Bronchial epithelial cell (primary cell): Measurements from ENCODE around the gene DCHS1. TPM values are rescaled to one million over a fixed set of nuclear protein-coding genes. Genes with fewer than 3 reads are reported as not detected.

Experiments used
- DNase-seq: peaks from one replicate; pipeline ENCODE4 v3.0.0-alpha.2; 2010; ENCODE audit warnings: low read depth
- FAIRE-seq: peaks from 2 replicates; lab custom pipeline; 2011; peaks lifted over from hg19 to GRCh38; lab: Jason Lieb, UNC
- H3K27me3 ChIP-seq: 2 replicates; pipeline ENCODE4 v1.5.1; 2011; ENCODE audit warnings: low read length; ENCODE audit not compliant: control insufficient read depth, insufficient read depth
- H3K36me3 ChIP-seq: 2 replicates; pipeline ENCODE4 v1.5.1; 2011; ENCODE audit warnings: low read length; ENCODE audit not compliant: control insufficient read depth, insufficient read depth
- H3K4me3 ChIP-seq: 2 replicates; pipeline ENCODE4 v1.5.1; 2011; ENCODE audit warnings: mild to moderate bottlenecking, low read depth, low read length, control low read depth
- total RNA-seq: library from RNA; depleted of rRNA; stranded (reverse); fragments of >200 nt; gene quantifications from 2 replicates; pipeline ENCODE4 v1.2.1, GENCODE V29; 2014
- TF ChIP-seq, protein P1 (sequence below): IDR thresholded peaks from 2 replicates; pipeline ENCODE4 v1.5.1; 2011; ENCODE audit warnings: mild to moderate bottlenecking, moderate library complexity, low read length, control low read depth, inconsistent platforms; ENCODE audit not compliant: insufficient read depth, severe bottlenecking

DCHS1 gene
- total RNA-seq, 1 donor from 2014 or later = 0.26 TPM

DNA sequence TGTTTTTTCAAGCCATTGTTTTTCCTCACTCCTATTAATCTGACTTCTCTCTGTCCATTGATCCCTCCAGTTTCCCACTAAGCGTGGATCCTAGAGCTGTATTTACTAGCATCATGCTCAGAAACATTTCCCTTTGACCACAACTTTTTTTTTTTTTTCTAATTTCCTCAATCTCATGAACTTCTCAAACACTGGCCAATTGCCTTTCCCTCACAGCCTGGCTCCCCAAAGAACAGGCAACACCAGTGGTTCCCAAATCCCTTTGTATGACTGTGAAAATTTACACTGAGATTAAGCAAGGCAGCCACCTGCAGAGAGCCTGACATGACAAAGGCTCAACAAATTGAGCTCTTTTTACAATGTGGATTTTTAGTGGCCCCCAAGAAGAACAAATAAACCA is 35.0 kb downstream of the DCHS1 start:
- Histone ChIP-seq H3K27me3 (no peaks in the 10 kb centered on the region), H3K4me3 (no peak overlapping the region), H3K36me3 (peaks cover 5% of the 10 kb centered on the region)
- FAIRE-seq (no peak), DNase-seq (no peak)
- TF ChIP-seq, protein P1, sequence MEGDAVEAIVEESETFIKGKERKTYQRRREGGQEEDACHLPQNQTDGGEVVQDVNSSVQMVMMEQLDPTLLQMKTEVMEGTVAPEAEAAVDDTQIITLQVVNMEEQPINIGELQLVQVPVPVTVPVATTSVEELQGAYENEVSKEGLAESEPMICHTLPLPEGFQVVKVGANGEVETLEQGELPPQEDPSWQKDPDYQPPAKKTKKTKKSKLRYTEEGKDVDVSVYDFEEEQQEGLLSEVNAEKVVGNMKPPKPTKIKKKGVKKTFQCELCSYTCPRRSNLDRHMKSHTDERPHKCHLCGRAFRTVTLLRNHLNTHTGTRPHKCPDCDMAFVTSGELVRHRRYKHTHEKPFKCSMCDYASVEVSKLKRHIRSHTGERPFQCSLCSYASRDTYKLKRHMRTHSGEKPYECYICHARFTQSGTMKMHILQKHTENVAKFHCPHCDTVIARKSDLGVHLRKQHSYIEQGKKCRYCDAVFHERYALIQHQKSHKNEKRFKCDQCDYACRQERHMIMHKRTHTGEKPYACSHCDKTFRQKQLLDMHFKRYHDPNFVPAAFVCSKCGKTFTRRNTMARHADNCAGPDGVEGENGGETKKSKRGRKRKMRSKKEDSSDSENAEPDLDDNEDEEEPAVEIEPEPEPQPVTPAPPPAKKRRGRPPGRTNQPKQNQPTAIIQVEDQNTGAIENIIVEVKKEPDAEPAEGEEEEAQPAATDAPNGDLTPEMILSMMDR = no peak

DNA sequence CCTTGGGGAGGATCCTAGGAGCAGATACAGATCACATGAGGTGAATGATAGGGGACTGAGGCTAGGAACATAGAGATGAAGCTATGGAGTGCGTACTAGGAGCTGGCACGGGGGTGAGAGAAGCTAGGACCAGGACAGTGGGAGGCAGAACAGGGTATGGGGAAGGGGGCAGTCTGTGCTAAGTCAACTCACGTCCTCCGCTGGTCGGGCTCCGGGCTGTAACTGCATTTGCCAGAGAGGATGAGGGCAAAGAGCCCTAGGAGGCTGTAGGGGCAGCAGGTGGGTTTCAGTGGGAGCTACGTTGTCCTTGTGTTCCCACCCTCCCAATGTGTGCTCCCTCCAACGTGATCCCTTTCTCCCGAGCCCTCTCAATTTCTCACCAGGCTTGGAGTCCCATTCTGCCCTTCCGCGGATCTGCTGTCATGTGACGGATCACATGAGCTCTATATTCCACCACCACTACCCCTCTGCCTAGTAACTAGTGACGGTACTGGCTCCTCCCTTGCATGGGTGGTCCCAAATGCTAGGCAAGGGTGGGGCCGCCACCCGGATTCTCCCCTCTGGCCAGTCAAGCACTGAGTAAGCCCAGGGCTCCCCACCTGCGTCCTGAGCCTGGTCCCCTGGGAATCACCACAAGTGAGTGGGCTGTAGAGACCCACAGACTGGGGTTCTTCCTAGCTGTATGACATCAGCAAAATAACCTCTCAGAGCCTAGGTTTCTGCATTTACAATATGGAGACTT is 36.4 kb downstream of the DCHS1 start, which contains the start of gene TPP1:
TPP1 (minus strand) TSS at position 419 of the 742 bp plus-strand sequence; CDS start at position 397, 22 bp downstream.
- DNase-seq (peak; percentile 94), FAIRE-seq (peak; percentile 90)
- TF ChIP-seq, protein P1 = no peak
- peaks cover 7% of the 10 kb centered on the region for H3K36me3 ChIP-seq
- peak within 1 kb of the TSS; percentile 54 for H3K4me3 ChIP-seq
- H3K27me3 ChIP-seq = no peaks in the 10 kb centered on the region

DNA sequence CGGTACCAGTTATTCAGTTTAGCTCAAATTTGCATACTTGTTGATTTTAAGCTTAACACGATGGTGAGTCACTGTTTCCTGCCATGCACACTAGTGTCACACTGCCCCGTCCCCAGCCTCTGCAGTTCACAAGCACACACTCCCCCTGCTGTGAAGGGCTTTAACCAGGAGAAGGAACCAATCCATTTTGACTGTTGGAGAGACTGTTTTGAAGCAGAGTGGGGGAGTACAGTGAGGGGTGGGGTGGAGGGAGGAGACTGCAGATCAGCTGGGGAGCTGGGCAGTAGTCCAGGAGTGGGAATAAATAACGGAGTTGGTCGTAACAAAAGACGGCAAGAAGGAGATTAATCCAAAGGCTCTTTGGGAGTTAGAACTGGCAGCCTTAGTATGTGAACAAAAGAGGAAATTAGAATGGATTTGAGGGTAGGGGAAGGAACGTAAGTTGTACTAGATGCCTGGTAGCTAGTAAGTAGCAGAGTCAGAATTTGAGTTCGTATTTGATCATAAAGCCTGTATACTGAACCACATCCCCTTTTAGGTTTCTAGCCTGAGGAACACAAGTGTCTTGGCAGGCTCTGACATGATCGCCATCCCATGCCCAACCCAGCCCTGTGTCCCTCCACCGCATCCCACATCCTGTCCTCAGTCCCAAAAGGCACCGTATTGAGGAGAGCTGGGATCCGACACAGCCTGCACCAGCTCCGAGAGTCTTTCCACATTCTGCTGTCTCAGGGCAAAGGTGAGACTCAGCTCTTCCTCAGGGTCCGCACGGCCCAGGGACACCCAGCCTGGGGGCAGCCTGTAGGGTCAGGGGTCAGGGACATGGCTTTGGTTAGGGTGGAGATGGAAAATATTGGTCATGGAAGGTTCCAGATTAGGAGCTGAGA is 37.2 kb downstream of the DCHS1 start:
- FAIRE-seq (no peak), DNase-seq (peak; percentile 50)
- H3K36me3 ChIP-seq = peaks cover 7% of the 10 kb centered on the region
- H3K27me3 ChIP-seq = no peaks in the 10 kb centered on the region
- H3K4me3 ChIP-seq = peak overlapping the region; percentile 54
- TF ChIP-seq, protein P1 = no peak

DNA sequence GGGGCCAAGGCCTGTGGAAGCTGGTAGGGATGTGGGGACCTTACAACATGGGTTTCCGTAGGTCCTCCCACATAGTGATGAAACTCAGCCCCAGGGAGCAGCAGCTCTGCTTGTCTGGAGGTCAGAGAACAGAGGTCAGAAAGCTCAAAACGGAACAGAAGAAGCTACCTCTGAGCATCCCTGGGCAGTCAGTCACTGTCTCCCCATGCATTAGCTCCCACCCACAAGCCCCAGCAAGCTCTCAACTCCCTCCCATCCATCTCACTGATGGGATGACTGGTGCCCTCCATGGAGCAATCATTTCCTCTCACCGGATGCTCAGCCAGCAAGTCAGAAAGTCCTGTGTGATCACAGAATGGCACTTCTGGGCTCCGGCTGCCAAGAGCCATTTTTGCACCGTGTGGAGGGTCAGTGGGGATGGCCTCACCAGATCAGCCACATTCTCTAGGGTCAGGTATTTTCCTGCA is 38.3 kb downstream of the DCHS1 start:
- Histone ChIP-seq H3K36me3 (peaks cover 7% of the 10 kb centered on the region), H3K27me3 (no peaks in the 10 kb centered on the region), H3K4me3 (no peak overlapping the region)
- DNase-seq (no peak), FAIRE-seq (no peak)
- TF ChIP-seq, protein P1 = no peak

DNA sequence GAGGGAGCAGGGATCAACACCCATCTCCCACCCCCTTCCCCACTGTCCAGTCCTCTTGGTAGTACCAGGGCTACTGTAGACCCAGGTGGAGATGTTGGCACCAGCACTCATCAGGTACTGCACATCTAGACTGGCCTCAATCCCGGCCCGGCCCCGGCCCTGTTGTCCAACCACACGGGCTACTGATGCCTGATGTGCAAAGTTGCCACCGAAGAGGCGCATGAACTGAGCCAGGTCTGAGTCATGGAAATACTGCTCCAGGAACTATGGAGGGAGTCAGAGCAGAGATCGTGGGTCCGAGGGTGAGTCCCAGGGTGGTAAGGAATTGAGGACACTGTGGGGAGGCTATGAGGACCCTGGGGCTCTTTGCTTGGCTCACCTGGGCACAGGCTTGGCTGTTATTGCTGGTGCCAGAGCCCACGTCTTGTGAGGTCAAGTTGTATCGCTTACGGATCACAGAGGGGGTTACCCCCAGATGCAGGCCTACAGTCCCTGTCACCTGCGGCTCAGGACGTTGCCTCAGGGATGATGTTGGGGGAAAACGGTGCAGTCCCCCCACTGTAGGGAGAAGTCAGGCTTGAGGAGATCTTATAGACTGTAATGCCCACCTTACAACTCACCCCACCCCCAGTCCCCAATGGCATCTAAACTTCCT is 38.9 kb downstream of the DCHS1 start:
- DNase-seq (no peak), FAIRE-seq (no peak)
- Histone ChIP-seq H3K27me3 (no peaks in the 10 kb centered on the region), H3K4me3 (no peak overlapping the region), H3K36me3 (peaks cover 7% of the 10 kb centered on the region)
- TF ChIP-seq, protein P1 = no peak
